Prostate gland (tissue), 2 donors: Measurements from ENCODE around the gene ZSWIM8. TPM values are rescaled to one million over a fixed set of nuclear protein-coding genes. Genes with fewer than 3 reads are reported as not detected.
"Not testable (repeated sequence)": the region's sequence is repeated elsewhere in the genome, so short reads cannot be mapped to it uniquely, and the experiment has no call there.

Experiments used
- DNase-seq: peaks from one replicate; pipeline ENCODE4 v3.0.0-alpha.2; 2019; ENCODE audit warnings: low spot score
- H3K27ac ChIP-seq, 2 donors: fragments of 200-600 bp; sonication (generic); 2 replicates each; pipeline ENCODE4 v1.5.1; 2017 to 2019
- H3K27me3 ChIP-seq: fragments of 200-600 bp; sonication (generic); replicated peaks from 2 replicates; pipeline ENCODE4 v1.5.1; 2019; ENCODE audit not compliant: insufficient read depth
- H3K36me3 ChIP-seq, 2 donors: fragments of 200-600 bp; sonication (generic); 1 replicate in 1 of 2; 2 replicates in 1 of 2; pipeline versions ENCODE4 v1.5.1 to v1.8.1; 2017 to 2019
- H3K4me1 ChIP-seq: fragments of 200-600 bp; sonication (generic); replicated peaks from 2 replicates; pipeline ENCODE4 v1.5.1; 2019
- H3K4me3 ChIP-seq, 2 donors: fragments of 200-600 bp; sonication (generic); 2 replicates each; pipeline ENCODE4 v1.5.1; 2017 to 2019
- H3K9me3 ChIP-seq: fragments of 200-600 bp; sonication (generic); 2 replicates; pipeline ENCODE4 v1.5.1; 2017
- POLR2A ChIP-seq: fragments of 450-650 bp; IDR thresholded peaks from one replicate; pipeline ENCODE4 v1.6.1; 2016; ENCODE audit warnings: antibody characterized with exemption, mild to moderate bottlenecking
- POLR2AphosphoS5 ChIP-seq: sonication (generic); formaldehyde crosslinking; IDR thresholded peaks from one replicate; pipeline ENCODE4 v1.6.1; 2017; ENCODE audit warnings: antibody characterized with exemption
- WGBS: methylation state at CpG from one replicate; pipeline ENCODE4 v1.1.5; 2018; 5-methylcytosine and 5-hydroxymethylcytosine counted together
- intact Hi-C: fragments of 100-400 bp; cut with DNase I; formaldehyde crosslinking; loops from one replicate; pipeline ENCODE4 v1.14.2; 2022
- total RNA-seq, 2 donors: library from RNA; depleted of rRNA; stranded (reverse); fragments of >200 nt; gene quantifications; one replicate each; pipeline ENCODE4 v1.1.0, GENCODE V29; 2016
- TF ChIP-seq, protein P1 (sequence below), 4 experiments: fragments of 200-600 bp in 2 of 4; fragments of 450-650 bp in 2 of 4; sonication (generic) in 2 of 4; IDR thresholded peaks; 1 replicate in 3 of 4; 2 replicates in 1 of 4; pipeline ENCODE4 v1.5.1; 2016 to 2019; ENCODE audit warnings: antibody characterized with exemption in 4 of 4, mild to moderate bottlenecking in 2 of 4, moderate library complexity in 2 of 4

The ZSWIM8 gene, protein sequence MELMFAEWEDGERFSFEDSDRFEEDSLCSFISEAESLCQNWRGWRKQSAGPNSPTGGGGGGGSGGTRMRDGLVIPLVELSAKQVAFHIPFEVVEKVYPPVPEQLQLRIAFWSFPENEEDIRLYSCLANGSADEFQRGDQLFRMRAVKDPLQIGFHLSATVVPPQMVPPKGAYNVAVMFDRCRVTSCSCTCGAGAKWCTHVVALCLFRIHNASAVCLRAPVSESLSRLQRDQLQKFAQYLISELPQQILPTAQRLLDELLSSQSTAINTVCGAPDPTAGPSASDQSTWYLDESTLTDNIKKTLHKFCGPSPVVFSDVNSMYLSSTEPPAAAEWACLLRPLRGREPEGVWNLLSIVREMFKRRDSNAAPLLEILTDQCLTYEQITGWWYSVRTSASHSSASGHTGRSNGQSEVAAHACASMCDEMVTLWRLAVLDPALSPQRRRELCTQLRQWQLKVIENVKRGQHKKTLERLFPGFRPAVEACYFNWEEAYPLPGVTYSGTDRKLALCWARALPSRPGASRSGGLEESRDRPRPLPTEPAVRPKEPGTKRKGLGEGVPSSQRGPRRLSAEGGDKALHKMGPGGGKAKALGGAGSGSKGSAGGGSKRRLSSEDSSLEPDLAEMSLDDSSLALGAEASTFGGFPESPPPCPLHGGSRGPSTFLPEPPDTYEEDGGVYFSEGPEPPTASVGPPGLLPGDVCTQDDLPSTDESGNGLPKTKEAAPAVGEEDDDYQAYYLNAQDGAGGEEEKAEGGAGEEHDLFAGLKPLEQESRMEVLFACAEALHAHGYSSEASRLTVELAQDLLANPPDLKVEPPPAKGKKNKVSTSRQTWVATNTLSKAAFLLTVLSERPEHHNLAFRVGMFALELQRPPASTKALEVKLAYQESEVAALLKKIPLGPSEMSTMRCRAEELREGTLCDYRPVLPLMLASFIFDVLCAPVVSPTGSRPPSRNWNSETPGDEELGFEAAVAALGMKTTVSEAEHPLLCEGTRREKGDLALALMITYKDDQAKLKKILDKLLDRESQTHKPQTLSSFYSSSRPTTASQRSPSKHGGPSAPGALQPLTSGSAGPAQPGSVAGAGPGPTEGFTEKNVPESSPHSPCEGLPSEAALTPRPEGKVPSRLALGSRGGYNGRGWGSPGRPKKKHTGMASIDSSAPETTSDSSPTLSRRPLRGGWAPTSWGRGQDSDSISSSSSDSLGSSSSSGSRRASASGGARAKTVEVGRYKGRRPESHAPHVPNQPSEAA (N-terminal part only)
- 100 to 1,000 TPM in 1 of 2 donors, 10 to 100 TPM in 1; 80.6 to 246 TPM for total RNA-seq

DNA sequence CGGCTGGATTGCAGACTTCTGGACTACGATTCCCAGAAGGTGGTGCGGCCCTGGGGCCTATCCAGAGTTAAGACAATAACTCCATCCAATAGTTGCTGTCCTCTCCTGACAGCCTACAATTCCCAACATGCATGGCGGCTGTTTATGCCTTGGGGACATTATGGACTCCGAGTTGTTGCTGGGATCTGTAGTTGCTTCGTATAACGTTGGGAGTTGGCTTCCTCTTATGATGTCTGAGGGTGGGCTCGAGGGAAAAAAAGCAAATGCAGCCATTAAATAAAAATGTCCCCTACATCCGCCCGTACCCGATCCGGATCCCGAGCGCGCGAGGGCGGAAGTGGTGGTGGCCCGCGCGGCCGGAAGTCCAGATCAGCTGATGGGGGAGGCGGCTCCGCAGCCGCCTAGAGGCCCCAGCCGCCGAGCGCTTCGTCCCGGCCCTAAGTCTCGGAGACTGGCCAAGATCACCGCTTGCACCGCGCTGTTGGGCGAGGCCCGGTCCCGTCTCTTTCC is at the start of gene ZSWIM8:
Gene ZSWIM8 (plus strand): TSS at position 396 of the 510 bp plus-strand sequence. CDS start 273 bp downstream, outside the sequence.
- no peaks in the 10 kb centered on the region for H3K9me3 ChIP-seq
- H3K36me3 ChIP-seq = peaks cover 8 to 15% of the 10 kb centered on the region in 2 donors
- H3K27me3 ChIP-seq = no peaks in the 10 kb centered on the region
- peak within 1 kb of the TSS; percentile 72 to 97 for H3K4me3 ChIP-seq
- TF ChIP-seq POLR2AphosphoS5 = peak; percentile 96
- TF ChIP-seq, protein P1, sequence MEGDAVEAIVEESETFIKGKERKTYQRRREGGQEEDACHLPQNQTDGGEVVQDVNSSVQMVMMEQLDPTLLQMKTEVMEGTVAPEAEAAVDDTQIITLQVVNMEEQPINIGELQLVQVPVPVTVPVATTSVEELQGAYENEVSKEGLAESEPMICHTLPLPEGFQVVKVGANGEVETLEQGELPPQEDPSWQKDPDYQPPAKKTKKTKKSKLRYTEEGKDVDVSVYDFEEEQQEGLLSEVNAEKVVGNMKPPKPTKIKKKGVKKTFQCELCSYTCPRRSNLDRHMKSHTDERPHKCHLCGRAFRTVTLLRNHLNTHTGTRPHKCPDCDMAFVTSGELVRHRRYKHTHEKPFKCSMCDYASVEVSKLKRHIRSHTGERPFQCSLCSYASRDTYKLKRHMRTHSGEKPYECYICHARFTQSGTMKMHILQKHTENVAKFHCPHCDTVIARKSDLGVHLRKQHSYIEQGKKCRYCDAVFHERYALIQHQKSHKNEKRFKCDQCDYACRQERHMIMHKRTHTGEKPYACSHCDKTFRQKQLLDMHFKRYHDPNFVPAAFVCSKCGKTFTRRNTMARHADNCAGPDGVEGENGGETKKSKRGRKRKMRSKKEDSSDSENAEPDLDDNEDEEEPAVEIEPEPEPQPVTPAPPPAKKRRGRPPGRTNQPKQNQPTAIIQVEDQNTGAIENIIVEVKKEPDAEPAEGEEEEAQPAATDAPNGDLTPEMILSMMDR (IDR thresholded peaks at IDR 0.05) = peak in 3 of 4 experiments; percentile 9 to 41 (median 23)
- TF ChIP-seq POLR2A = peak; percentile 78
- H3K4me1 ChIP-seq = peaks cover 11% of the 10 kb centered on the region
- DNase-seq = peak; percentile 93
- intact Hi-C loops = no loop called here
- peak within 1 kb of the TSS; percentile 85 to 96 for H3K27ac ChIP-seq
- under 1% methylated on average over 32 of the region's 36 CpGs for WGBS

DNA sequence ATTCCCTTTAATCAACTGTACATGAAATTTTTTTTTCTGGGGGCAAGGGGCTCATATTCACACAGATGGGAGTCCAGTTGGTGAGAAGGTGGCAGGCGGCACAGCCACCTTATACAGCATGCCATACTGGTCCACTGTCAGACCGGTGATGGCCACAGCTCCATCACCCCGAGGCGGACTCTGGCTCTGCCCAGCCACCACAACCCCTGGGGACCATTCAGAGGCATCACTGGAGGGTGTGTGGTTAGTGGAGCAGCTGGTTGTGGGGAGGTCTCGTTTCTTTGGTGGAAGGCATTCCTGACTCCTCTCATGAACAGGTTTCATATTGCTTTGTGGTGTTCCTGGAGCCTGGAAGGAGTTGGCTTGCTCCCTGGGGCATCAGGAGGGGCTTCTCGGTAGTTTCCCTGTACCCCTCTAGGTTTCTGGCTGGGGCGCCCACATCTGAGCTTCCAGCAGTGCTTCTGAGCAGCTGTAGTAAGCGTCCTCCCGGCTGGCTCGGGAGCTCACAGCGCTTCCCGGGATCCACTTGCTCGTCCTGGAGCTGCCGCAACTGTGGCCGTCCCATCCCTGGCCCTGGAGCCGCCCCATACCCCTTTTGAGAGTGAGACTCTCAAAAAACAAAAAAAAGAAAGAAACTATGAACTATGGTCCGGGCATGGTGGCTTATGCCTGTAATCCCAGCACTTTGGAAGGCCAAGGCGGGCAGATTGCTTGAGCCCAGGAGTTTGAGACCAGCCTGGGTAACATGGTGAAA is 44.7 kb upstream of the ZSWIM8 start:
- H3K36me3 ChIP-seq, H3K4me3 ChIP-seq, H3K9me3 ChIP-seq, intact Hi-C loops, DNase-seq, H3K27me3 ChIP-seq, H3K27ac ChIP-seq: not testable (repeated sequence)
- peaks cover 14% of the 10 kb centered on the region for H3K4me1 ChIP-seq
- 94% methylated on average over 18 of the region's 18 CpGs for WGBS

DNA sequence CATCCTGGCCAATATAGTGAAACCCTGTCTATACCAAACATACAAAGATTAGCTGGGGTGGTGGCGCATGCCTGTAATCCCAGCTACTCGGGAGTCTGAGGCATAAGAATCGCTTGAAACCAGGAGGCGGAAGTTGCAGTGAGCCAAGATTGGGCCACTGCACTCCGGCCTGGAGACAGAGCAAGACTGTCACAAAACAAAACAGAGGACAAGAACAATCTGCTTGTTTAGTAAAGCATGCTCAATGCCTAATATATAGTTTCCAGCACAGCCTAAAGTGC is 43.0 kb upstream of the ZSWIM8 start:
- Histone ChIP-seq H3K9me3 (no peaks in the 10 kb centered on the region), H3K27ac (no peak overlapping the region), H3K36me3 (no peaks in the 10 kb centered on the region), H3K27me3 (no peaks in the 10 kb centered on the region), H3K4me1 (peaks cover 16% of the 10 kb centered on the region), H3K4me3 (no peak overlapping the region)
- intact Hi-C loops = no loop called here
- no peak for DNase-seq
- TF ChIP-seq, protein P1 (IDR thresholded peaks at IDR 0.05) = no peak
- TF ChIP-seq POLR2AphosphoS5 (no peak), POLR2A (no peak)
- WGBS = 91% methylated on average over 5 of the region's 5 CpGs

DNA sequence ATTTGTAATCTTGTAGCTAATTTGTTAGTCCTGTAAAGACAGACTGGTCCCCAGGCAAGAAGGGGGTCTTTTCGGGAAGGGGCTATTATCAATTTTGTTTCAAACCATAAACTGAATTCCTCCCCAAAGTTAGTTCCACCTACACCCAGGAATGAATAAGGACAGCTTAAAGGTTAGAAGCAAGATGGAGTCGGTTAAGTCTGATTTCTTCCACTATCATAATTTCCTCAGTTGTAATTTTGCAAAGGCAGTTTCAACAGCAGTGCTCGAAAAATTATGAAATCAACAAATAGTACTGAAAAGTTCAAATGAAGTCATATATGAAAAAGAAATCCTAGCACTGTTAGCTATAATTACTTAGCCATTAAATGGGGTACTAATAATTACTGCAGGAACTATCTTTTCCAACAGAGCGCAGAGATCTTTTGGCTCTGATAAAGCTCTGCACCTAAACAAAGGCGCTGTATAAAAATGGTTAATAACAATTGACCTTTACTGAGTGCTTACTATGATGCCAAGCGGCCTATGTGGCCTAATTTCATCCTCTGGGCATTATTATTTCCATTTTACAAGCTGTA is 42.0 kb upstream of the ZSWIM8 start:
- TF ChIP-seq POLR2AphosphoS5 = no peak
- TF ChIP-seq, protein P1 (IDR thresholded peaks at IDR 0.05) = no peak
- TF ChIP-seq POLR2A = no peak
- no peak for DNase-seq
- Histone ChIP-seq H3K27me3 (no peaks in the 10 kb centered on the region), H3K27ac (peak overlapping the region; percentile 86 to 90), H3K9me3 (no peaks in the 10 kb centered on the region), H3K4me3 (peak overlapping the region; percentile 64 to 85), H3K36me3 (peaks cover 0 to 5% of the 10 kb centered on the region in 2 donors), H3K4me1 (peaks cover 16% of the 10 kb centered on the region)
- WGBS = 33% methylated on average over 6 of the region's 6 CpGs
- intact Hi-C loops = no loop called here
